AG10803 (cell line): ENCODE data around the gene LPAR3.

Experiments used
- DNase-seq: peaks from one replicate; pipeline ENCODE4 v3.0.0; 2010; ENCODE audit warnings: low read depth
- H3K4me3 ChIP-seq: 2 replicates; pipeline ENCODE4 v1.5.1; 2011; ENCODE audit warnings: mild to moderate bottlenecking, low read length, control low read depth
- CTCF ChIP-seq: conservative IDR thresholded peaks from 2 replicates; pipeline ENCODE4 v1.5.1; 2011; ENCODE audit warnings: mild to moderate bottlenecking, low read length, control low read depth, inconsistent platforms

Gene LPAR3

GRCh38 chr1:84769636-84770035 is 123.4 kb downstream of the LPAR3 start:
- H3K4me3 ChIP-seq = no peak overlapping the region
- no peak for DNase-seq
- no peak for TF ChIP-seq CTCF

GRCh38 chr1:84768634-84769033 is 124.4 kb downstream of the LPAR3 start:
- no peak for TF ChIP-seq CTCF
- DNase-seq = no peak
- no peak overlapping the region for H3K4me3 ChIP-seq

GRCh38 chr1:84763912-84764680 is 128.9 kb downstream of the LPAR3 start:
- no peak overlapping the region for H3K4me3 ChIP-seq
- TF ChIP-seq CTCF = no peak
- no peak for DNase-seq

- no peak for DNase-seq
- no peak overlapping the region for H3K4me3 ChIP-seq
- no peak for TF ChIP-seq CTCF
Measured at GRCh38 chr1:84762664-84763063, 130.3 kb downstream of the LPAR3 start.
